Measurements from ENCODE around the gene BTD.

The BTD gene

DNA sequence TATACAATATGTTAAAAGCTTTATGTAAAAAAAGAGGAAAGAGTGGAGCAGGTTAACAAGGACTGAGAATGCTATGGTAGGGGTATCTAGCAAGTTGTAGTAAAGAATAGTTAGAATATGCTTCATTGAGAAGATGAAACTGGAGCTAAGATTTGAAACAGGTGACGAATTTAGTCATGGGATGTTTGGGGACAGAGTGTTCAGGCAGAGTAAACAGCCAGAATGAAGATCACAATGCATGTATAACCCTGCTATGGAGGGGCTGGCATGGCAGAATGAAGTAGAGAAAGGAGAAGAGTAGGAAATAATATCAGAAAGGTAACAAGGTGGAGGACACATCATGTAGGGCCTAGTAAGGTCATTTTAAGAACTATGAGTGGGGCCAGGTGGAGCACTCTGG, 72.0 kb downstream of the BTD start:
- no peak for DNase-seq

DNA sequence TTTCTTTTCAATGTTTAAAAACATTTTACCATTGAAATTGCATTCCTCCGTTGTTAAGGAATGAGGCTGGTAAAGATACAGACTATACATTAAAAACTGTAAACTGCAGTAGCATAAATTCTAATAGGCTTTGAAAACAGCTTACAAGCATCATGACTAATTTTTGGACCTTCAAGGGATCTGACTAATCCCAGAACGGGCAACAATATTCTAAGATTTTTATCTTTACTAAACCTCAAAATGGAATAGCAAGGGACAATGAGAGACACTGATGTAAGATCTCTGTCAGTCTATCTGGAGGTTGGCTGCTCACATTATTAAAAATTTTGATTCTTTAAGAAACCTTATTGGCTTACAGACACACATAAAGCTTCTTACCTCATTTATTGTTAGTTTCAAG, 74.7 kb downstream of the BTD start:
- no peak for DNase-seq

DNA sequence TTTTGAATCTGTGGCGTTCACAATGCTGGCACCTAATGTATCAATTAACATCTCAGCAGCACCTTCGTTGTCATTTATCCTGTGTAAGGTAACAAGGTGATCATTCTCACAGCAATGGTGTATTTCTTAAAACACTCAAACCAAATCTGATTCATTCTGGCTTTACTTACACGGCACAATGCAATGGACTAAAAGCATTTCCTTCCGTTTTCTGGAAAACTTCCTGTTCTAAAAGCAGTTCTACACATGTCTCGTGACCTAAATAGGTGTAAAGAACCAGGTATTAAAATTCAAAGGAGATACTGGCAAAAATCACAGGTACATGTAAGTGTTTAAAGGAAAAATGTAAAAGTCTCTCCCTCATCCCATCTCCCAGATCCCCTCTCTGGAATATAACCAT, 77.8 kb downstream of the BTD start:
- DNase-seq = no peak

DNA sequence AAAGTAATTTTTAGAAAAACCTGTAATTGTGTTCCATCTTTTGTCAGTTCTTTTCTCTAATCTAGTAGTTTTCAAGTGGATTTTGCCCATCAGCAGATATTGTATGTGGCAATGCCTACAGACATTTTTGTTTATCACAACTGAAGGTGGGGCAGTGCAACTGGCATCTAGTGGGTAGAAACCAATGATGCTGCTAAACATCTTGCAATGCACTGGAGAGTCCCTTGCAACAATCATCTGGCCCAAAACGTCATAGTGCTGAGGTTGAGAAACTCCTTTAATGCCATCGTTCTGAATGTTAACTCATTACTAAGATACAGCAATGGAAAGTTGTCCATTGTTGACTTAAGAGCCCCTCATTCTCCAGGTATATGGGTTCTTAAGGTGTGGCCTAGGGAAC, 80.1 kb downstream of the BTD start:
- no peak for DNase-seq

DNA sequence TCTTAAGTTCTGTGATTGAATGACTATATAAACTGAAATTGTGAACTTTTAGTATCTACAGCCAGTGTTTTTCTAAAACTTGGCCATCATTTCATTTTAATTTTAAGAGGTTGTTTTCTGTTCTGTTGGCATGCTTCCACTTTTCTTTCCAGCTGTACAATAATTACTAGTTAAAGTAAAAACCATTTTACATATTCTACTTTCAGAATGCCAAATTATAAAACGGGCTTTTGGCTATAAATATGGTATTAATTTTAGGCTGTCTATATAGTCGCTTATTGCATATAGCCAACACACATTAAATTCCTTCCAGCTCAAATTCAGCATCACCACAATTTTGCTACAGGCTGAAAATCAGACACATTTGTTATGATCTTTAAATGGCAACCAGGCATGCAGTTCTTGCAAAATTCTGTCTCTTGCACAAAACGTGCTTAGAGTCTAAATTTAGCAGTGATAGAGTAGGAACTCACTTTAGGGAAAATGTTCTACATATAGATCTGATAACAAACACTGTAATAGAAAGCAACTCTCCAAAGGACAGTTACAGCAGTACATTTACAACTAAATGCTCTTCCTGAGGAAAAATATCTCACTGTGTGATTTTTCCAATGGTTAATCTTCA, 81.1 kb downstream of the BTD start:
- no peak for DNase-seq

DNA sequence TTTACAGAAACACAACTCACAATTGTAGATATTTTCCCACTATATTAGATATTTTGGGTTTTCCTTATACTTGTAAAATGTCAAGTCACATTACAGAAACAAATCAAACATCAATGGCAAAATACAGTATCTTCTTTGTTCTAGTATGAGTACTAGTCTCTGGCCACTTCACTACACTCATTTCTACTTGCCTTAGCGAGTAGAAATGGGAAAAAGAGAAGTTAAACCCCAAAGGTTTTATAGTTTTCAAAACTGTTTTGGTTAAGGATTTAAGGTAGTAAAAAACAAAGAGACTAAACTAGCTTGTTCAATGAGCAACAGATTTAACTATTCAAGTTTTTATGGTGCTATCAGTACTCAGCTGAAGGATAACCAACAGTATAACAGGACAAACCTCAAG, 81.7 kb downstream of the BTD start:
- DNase-seq = no peak

DNA sequence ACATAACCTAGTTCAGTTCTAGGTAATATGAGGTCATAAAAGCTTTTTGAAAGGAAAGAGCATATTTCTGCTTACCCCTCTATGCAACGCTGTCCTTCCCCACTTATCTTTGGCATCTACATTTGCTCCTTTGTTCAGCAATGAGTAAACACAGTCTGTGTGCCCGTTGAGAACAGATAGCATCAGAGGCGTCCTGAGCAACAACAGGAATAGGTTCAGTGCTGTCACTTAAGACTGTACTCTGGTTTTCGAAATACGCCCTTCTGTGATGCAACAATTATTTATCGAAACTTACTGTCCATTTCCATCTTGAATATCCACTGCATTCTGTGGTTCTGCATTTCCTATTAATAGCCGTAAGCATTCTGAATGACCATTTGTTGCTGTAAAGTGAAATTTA, 84.4 kb downstream of the BTD start:
- DNase-seq = no peak

DNA sequence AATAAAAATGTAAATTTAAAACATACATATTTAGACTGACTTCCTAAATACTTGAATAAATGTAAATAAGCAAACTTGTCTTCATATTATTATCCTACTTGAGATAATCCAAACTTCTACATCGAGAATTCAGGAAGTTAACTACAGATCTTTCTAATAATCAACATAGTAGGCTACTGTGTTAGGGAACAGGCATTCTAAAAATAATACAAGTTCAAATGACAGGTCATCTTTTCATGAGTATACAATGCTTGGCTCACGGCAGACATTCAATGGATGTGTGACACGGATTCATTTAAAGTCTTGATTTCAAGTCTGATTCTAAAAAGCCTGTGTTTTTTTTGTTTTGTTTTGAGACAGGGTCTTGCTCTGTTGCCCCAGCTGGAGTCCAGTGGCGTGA, 88.7 kb downstream of the BTD start:
- no peak for DNase-seq

DNA sequence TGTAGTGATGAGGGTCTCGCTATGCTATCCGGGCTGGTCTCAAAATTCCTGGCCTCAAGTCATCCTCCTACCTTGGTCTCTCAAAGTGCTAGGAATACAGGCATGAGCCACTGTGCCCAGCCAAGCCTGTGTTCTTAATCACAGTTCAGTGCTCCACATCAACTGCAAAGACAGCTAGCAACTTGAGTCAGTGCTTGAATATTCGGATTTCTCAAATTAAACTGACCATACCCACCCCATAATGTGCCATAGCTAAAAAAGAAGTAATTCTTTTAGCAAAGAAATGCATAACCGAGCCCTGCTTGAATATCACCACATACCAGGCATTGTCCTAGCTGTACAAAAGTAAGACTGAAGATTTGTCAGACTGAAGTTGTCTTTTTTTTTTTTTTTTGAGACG, 89.2 kb downstream of the BTD start:
- DNase-seq = no peak

DNA sequence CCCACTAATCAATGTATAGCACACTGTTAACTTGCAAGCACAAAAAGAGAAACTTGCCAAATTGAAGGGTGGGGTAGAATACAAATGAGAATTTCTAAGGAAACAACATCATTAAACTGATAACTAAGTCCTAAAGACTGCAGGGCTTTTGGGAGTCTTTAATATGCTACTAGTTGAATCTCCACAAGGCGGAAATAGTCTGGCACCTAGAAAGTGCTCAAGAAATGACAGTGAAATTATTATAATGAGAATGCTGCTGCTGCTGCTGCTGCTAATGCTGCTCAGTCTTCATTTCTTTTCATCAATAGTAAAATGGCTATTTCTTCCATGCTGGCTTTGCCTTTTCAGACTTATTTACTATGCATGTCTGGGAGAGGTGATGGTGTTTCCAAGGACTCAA, 91.8 kb downstream of the BTD start:
- no peak for DNase-seq

DNA sequence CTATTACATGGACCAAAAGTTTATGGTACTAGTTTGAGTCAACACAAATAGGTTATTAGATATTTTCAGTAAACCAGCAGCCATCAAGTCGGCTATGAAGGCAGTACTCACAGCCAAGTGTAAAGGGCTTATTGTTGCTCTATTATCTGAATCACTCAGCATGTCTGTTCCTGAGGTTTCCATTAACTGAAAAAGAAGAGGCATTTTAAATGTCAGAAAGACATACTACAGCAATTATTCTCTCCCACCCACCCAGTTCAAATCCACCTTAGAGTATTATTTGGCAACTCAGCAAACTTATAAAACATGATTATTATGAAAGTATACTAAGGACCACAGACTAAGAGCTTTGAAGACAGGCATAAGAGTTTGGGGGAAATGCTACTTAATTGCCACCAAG, 93.1 kb downstream of the BTD start:
- no peak for DNase-seq
